Mammary epithelial cell (primary cell): ENCODE results near the gene IRAK3.

ENCODE experiments used
- EZH2 ChIP-seq: IDR thresholded peaks from 2 replicates; pipeline ENCODE4 v1.6.1; 2012; ENCODE audit warnings: low read length, inconsistent platforms, borderline replicate concordance
- TF ChIP-seq, protein P1 (sequence below), 2 donors: IDR thresholded peaks in 1 of 2; conservative IDR thresholded peaks in 1 of 2; 2 replicates each; pipeline ENCODE4 v1.5.1; 2011 to 2012; ENCODE audit warnings: inconsistent platforms in 2 of 2, low read length in 2 of 2, mild to moderate bottlenecking in 2 of 2, control low read depth in 1 of 2, low read depth in 1 of 2; ENCODE audit not compliant: insufficient read depth in 1 of 2; ENCODE audit errors: extremely low read depth in 1 of 2

DNA sequence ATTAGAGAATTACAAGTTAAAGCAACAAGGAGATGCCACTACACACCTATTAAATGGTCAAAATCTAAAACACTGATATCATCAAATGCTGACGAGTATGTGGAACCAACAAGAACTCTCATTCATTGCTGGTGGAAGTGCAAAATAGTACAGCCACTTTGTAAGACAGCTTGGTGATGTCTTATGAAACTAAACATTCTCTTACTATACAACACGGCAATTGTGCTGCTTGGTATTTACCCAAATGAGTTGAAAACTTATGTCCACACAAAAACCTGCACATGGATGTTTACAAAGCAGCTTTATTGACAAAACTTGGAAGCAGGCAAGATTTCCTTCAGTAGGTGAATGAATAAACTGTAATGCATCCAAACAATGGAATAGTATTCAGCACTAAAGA lies 22.5 kb upstream of the IRAK3 start:
- TF ChIP-seq, protein P1, sequence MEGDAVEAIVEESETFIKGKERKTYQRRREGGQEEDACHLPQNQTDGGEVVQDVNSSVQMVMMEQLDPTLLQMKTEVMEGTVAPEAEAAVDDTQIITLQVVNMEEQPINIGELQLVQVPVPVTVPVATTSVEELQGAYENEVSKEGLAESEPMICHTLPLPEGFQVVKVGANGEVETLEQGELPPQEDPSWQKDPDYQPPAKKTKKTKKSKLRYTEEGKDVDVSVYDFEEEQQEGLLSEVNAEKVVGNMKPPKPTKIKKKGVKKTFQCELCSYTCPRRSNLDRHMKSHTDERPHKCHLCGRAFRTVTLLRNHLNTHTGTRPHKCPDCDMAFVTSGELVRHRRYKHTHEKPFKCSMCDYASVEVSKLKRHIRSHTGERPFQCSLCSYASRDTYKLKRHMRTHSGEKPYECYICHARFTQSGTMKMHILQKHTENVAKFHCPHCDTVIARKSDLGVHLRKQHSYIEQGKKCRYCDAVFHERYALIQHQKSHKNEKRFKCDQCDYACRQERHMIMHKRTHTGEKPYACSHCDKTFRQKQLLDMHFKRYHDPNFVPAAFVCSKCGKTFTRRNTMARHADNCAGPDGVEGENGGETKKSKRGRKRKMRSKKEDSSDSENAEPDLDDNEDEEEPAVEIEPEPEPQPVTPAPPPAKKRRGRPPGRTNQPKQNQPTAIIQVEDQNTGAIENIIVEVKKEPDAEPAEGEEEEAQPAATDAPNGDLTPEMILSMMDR (conservative IDR thresholded peaks at IDR 0.05 in 1 of 2, IDR thresholded peaks at IDR 0.05 in 1 of 2; ENCODE audit: extremely low read depth in 1 of 2, insufficient read depth in 1 of 2, low read depth in 1 of 2, low read length in 2 of 2): no peak
- no peak for TF ChIP-seq EZH2
